Measurements from ENCODE around the gene SAAL1. TPM values are rescaled to one million over a fixed set of nuclear protein-coding genes. Genes with fewer than 3 reads are reported as not detected.
A peak's percentile ranks its signal among the peaks of the same experiment; 100 is the strongest.
"Not testable (repeated sequence)": the region's sequence is repeated elsewhere in the genome, so short reads cannot be mapped to it uniquely, and the experiment has no call there.

SAAL1 gene, protein sequence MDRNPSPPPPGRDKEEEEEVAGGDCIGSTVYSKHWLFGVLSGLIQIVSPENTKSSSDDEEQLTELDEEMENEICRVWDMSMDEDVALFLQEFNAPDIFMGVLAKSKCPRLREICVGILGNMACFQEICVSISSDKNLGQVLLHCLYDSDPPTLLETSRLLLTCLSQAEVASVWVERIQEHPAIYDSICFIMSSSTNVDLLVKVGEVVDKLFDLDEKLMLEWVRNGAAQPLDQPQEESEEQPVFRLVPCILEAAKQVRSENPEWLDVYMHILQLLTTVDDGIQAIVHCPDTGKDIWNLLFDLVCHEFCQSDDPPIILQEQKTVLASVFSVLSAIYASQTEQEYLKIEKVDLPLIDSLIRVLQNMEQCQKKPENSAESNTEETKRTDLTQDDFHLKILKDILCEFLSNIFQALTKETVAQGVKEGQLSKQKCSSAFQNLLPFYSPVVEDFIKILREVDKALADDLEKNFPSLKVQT
- 7.3 TPM for total RNA-seq
- long read RNA-seq, transcript SAAL1-202 (12 exons, 1,582 nt): major isoform, 8 of 9 reads
- long read RNA-seq, partial matches to known transcripts: 0 of 9 reads
- long read RNA-seq, other reads (novel, unspliced or antisense): 0 of 9 reads

DNA sequence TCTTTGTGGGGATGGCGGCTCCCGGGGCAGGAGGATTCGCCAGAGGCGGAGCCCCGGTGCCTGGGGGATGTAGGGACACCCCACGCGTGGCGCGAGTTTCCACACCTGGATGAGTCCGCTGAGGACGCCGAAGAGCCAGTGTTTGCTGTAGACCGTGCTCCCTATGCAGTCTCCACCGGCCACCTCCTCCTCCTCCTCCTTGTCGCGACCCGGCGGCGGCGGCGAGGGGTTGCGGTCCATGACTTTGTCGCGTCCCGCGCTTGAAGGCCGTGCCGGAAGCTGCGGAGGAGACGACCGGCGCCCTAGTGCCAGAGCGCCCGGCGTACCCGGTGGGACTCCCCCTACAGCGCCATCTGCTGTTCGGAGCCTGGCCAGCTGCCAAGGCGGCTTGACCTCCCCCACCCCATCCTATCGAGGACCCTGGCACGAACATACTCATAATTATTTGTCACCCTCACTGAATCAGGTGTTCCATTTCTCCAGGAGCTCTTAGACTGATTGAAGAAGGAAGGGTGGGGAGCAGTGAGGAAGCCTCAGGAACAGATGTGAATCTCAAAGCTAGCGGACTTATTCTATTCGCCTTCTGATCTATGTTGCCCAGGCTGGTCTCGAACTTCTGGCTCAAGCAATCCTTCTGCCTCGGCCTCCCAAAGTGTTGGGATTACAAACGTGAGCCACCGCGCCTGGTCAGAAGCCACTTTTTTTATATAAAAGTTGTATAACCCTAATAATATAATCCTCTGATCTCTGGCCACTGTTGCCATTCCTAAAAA lies at the start of gene SAAL1:
Gene SAAL1, minus strand, starts transcription at position 281 of the 773 bp plus-strand sequence. Its CDS starts 41 bp downstream, at position 240.
- ATAC-seq (ENCODE audit: poor library complexity) (peak; percentile 100), DNase-seq (peak; percentile 92)
- intact Hi-C loops (cut with DNase I): loop anchor here (10.0 kb wide), 1 partner anchor 91 kb away; the partner anchor contains the start of gene SERGEF

DNA sequence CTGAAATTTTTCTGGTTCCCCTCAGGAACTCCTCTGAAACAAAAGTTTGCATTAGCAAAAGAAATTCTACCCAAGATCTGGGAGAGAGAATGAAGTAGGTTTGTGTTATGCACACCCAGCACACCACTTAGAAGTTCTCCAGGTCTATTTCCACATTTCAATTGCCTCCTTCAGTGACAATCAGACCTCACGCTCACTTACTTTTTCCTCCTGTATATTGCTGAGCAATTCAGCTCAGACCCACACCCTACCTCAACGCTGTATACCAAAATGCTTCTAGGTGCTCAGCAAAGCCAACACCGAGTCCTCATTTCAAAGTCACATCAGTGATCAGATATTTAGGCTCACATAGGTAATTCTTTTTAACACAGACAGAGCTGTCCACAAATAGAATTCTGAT lies 45.7 kb upstream of the SAAL1 start:
- intact Hi-C loops (cut with DNase I): no loop called here
- ATAC-seq (ENCODE audit: poor library complexity) (no peak), DNase-seq (no peak)

DNA sequence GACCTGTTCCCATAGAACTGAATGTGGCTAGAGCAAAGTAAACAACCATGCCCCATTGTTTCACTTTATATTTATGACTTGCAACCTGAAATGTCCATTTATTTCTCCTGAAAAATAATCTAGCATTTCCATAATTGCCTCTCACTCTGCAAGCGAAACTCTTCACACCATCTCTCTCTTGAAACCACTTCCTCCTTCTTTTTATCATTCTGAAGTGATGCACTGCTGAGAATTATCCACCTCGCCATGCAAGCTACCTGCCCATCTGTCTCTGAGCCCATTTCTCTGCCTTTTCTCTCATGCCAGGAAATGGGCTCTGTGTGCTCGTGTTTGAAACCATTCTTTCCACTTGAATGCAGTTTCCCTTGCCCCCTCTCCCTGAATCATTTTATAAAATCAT lies 40.0 kb upstream of the SAAL1 start:
- DNase-seq (no peak), ATAC-seq (ENCODE audit: poor library complexity) (no peak)
- intact Hi-C loops (cut with DNase I): no loop called here

DNA sequence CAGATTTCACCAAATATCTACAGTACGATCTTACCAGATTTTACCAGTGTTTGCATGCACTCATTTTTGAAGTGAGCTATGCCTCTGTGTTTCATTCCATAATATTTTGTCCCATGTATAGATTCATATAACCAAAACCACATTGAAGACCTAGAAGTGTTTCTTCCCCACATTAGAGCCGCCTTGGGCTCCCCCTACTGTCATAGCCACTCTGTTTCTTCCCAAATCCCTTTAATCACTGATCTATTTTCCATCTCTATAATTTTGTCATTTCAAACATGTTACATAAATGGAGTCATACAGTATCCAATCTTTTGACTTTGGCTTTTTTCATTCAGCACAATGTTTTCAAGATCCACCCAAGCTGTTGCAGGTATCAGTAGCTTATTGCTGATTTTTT lies 39.1 kb upstream of the SAAL1 start:
- ATAC-seq (ENCODE audit: poor library complexity) (no peak), DNase-seq (no peak)
- intact Hi-C loops (cut with DNase I): no loop called here

DNA sequence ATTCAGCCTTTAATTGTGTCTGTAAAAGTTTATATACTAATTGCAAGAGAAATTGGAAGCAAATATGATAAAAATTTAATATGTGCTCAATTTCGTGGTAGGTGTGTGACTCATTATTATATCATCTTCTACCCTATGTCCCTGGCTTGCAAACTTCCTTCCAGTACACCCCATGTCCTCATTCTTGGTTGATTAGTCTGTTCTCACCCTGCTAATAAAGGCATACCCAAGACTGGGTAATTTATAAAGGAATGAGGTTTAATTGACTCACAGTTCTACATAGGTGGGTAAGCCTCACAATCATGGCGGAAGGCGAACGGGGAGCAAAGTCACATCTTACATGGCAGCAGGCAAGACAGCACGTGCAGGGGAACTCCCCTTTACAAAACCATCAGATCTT lies 38.4 kb upstream of the SAAL1 start:
- ATAC-seq (ENCODE audit: poor library complexity) (no peak), DNase-seq (no peak)
- intact Hi-C loops (cut with DNase I): no loop called here

DNA sequence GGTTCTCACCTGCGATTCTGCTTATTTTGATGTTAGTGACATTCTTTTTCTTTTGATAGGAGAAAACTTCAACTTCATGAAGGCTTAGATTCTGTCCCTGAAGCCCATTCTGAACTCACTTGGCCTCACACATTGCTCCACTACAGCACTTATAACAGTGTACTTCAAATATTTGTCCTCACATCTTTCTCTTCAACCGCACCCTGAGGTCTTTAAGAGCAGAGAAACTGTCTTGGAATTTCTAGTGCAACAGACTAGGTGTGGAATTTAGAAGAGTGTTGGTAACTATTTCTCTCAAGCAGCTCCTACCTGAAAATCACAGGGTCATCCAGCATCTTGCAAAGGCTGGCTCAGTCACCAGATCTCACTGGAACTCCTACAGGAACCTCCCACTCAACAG lies 34.3 kb upstream of the SAAL1 start:
- ATAC-seq (ENCODE audit: poor library complexity) (no peak), DNase-seq (no peak)
- intact Hi-C loops (cut with DNase I): no loop called here

DNA sequence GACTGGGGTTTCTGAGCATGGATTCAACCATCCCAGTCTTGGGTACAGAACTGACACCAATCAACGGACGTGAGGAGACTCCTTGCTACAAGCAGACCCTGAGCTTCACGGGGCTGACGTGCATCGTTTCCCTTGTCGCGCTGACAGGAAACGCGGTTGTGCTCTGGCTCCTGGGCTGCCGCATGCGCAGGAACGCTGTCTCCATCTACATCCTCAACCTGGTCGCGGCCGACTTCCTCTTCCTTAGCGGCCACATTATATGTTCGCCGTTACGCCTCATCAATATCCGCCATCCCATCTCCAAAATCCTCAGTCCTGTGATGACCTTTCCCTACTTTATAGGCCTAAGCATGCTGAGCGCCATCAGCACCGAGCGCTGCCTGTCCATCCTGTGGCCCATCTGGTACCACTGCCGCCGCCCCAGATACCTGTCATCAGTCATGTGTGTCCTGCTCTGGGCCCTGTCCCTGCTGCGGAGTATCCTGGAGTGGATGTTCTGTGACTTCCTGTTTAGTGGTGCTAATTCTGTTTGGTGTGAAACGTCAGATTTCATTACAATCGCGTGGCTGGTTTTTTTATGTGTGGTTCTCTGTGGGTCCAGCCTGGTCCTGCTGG lies 31.4 kb upstream of the SAAL1 start:
- intact Hi-C loops (cut with DNase I): no loop called here
- DNase-seq (no peak), ATAC-seq (ENCODE audit: poor library complexity) (no peak)

- intact Hi-C loops (cut with DNase I): no loop called here
- ATAC-seq (ENCODE audit: poor library complexity): no peak
- DNase-seq: no peak
Measured at GRCh38 chr11:18135308-18135707, 29.4 kb upstream of the SAAL1 start.

DNA sequence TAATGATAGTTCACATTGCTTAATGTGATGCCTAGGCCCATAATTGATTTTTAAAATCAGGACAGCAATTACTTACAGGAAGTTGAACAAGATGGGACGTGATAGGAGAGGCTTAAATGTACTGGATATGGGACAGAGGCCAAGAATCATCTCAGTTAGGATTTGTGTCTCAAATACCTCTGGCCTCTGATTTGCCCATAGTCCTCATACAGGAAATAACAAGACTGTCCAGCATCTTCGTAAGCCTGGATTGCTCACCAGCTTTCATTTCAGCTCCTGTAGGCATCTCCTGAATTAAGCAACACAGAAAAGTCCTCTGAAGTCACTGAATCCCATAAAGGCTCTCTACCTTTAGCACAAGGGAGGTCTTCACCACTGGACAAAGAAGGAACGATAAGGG lies 26.5 kb upstream of the SAAL1 start, which contains the start of gene MRGPRX3:
Gene MRGPRX3, plus strand, starts transcription at position 231 of the 400 bp plus-strand sequence. CDS start 4,632 bp downstream, outside the sequence.
- intact Hi-C loops (cut with DNase I): no loop called here
- ATAC-seq (ENCODE audit: poor library complexity): no peak
- DNase-seq: no peak

GRCh38 chr11:18131115-18131514 lies 25.2 kb upstream of the SAAL1 start:
- intact Hi-C loops (cut with DNase I); DNase-seq; ATAC-seq (ENCODE audit: poor library complexity): not testable (repeated sequence)

GRCh38 chr11:18121331-18121828 lies 15.5 kb upstream of the SAAL1 start:
- DNase-seq; ATAC-seq (ENCODE audit: poor library complexity); intact Hi-C loops (cut with DNase I): not testable (repeated sequence)

- ATAC-seq (ENCODE audit: poor library complexity) (peak; percentile 87), DNase-seq (no peak)
- intact Hi-C loops (cut with DNase I): loop anchor here (10.0 kb wide), 2 partner anchors 619 to 689 kb away; no protein-coding TSS in a partner anchor
Measured at GRCh38 chr11:18115360-18116127, 9.7 kb upstream of the SAAL1 start.

- intact Hi-C loops (cut with DNase I): loop anchor here (10.0 kb wide), 2 partner anchors 624 to 694 kb away; no protein-coding TSS in a partner anchor
- DNase-seq (no peak), ATAC-seq (ENCODE audit: poor library complexity) (no peak)
Measured at GRCh38 chr11:18111005-18111404, 5.1 kb upstream of the SAAL1 start.

GRCh38 chr11:18108254-18108653 lies 2.4 kb upstream of the SAAL1 start:
- ATAC-seq (ENCODE audit: poor library complexity) (no peak), DNase-seq (no peak)
- intact Hi-C loops (cut with DNase I): loop anchor here (10.0 kb wide), 1 partner anchor 93 kb away; the partner anchor contains the start of gene SERGEF

DNA sequence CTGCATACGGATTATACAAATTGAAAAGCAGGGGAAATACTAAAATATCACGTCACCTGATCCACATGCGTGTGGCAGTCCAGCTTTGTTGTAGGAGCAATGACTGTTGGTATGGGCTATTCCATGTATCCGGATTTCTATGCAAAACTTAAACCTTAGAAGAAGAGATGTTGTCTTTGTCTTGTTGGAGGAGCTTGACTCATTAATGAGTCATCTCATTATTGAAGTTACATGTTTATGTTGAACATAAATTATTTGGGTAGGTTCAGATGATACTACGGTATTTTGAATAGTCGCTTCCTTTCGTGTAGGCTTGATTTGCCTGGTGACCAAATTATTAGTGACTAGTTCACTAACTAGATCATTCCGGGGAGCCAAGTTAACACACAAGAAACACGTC lies 806 bp upstream of the SAAL1 start:
- no peak for DNase-seq
- ATAC-seq (ENCODE audit: poor library complexity): no peak
- intact Hi-C loops (cut with DNase I): loop anchor here (10.0 kb wide), 1 partner anchor 92 kb away; the partner anchor contains the start of gene SERGEF

DNA sequence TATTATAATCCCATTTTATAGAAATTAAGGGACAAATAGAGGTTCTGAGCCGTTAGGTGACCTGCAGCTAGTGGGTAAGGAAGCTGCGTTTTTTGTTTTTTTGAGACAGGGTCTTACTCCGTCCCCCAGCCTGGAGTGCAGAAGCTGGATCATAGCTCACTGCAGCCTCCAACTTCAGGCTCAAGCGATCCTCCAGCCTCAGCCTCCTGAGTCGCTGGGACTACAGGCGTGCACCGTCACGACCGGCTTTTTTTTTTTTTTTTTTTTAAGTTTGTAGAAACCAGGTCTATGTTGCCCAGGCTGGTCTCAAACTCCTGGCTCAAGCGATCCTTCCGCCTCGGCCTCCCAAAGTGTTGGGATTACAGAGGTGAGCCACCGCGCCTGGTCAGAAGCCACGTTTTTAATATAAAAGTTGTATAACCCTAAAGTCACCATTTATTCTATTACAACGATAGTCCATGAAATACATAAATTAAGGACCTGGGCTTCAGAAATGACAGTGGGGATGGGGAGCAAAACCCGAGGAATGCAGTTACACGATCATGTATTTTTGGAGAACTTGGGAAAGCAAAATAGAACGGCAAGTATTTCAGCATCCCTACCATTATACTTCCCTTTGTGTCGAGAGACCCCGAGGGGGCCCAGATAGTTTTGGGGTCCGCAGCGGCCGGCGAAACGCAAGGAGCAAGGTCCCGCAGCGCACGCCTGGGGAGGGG lies 638 bp downstream of the SAAL1 start:
- DNase-seq (no peak), ATAC-seq (ENCODE audit: poor library complexity) (no peak)
- intact Hi-C loops (cut with DNase I): loop anchor here (10.0 kb wide), 1 partner anchor 90 kb away; the partner anchor contains the start of gene SERGEF
